Naive thymus-derived CD4-positive, alpha-beta T cell (primary cell): ENCODE data around the gene GNG10. TPM values are rescaled to one million over a fixed set of nuclear protein-coding genes. Genes with fewer than 3 reads are reported as not detected.

Source experiments
- ATAC-seq: fragments of 150-1000 bp; cut with Tn5 transposase; 2 replicates; pipeline ENCODE4 v1.10.0; 2021; ENCODE audit warnings: mild to moderate bottlenecking, moderate library complexity
- CTCF ChIA-PET: fragments of 350-600 bp; sonication (Branson Sonifier 250); formaldehyde crosslinking; loops from one replicate; lab custom pipeline; 2021; ENCODE audit warnings: antibody characterized with exemption; lab: Charles Lee
- POLR2A ChIA-PET: fragments of 350-600 bp; sonication (Branson Sonifier 250); formaldehyde crosslinking; loops from one replicate; lab custom pipeline; 2021; ENCODE audit warnings: antibody characterized with exemption, inconsistent platforms; lab: Charles Lee
- DNase-seq, 9 donors: peaks; one replicate each; pipeline versions ENCODE4 v3.0.0 to v3.0.0-alpha.2; 2020 to 2022; ENCODE audit warnings: mixed read lengths in 1 of 9
- H3K27ac ChIP-seq: one replicate; pipeline ENCODE4 v1.7.0; 2013; ENCODE audit warnings: mild to moderate bottlenecking, low read depth, low read length, moderate library complexity
- H3K27me3 ChIP-seq, 2 donors: one replicate each; pipeline ENCODE4 v1.7.0; 2013; ENCODE audit warnings: low read length in 2 of 2, mild to moderate bottlenecking in 2 of 2, moderate library complexity in 2 of 2; ENCODE audit not compliant: control insufficient read depth in 2 of 2, insufficient read depth in 2 of 2
- H3K36me3 ChIP-seq, 3 experiments: 1 replicate in 2 of 3; 2 replicates in 1 of 3; pipeline ENCODE4 v1.7.0; 2013; ENCODE audit warnings: low read length in 3 of 3, mild to moderate bottlenecking in 3 of 3, moderate library complexity in 1 of 3; ENCODE audit not compliant: insufficient read depth in 3 of 3, control insufficient read depth in 2 of 3
- H3K4me1 ChIP-seq, 2 donors: one replicate each; pipeline ENCODE4 v1.7.0; 2013; ENCODE audit warnings: low read length in 2 of 2, mild to moderate bottlenecking in 2 of 2, moderate library complexity in 1 of 2; ENCODE audit not compliant: control insufficient read depth in 2 of 2, insufficient read depth in 2 of 2
- H3K4me3 ChIP-seq: 2 replicates; pipeline ENCODE4 v1.7.0; 2013; ENCODE audit warnings: mild to moderate bottlenecking, low read length
- H3K9me3 ChIP-seq, 3 experiments: 1 replicate in 2 of 3; 2 replicates in 1 of 3; pipeline ENCODE4 v1.7.0; 2013; ENCODE audit warnings: low read length in 3 of 3; ENCODE audit not compliant: control insufficient read depth in 2 of 3
- H3K27ac Mint-ChIP-seq, 9 donors: one replicate each; pipeline ENCODE4 v1.8.0; 2020 to 2022; ENCODE audit warnings: mixed read lengths in 9 of 9, mild to moderate bottlenecking in 8 of 9, moderate library complexity in 5 of 9, inconsistent platforms in 2 of 9
- H3K27me3 Mint-ChIP-seq, 5 donors: one replicate each; pipeline ENCODE4 v1.8.0; 2021 to 2022; ENCODE audit warnings: mixed read lengths in 5 of 5, mild to moderate bottlenecking in 1 of 5
- H3K36me3 Mint-ChIP-seq, 5 donors: one replicate each; pipeline ENCODE4 v1.8.0; 2020 to 2022; ENCODE audit warnings: mixed read lengths in 5 of 5, mild to moderate bottlenecking in 3 of 5, inconsistent platforms in 1 of 5
- H3K4me1 Mint-ChIP-seq, 7 donors: one replicate each; pipeline ENCODE4 v1.8.0; 2020 to 2022; ENCODE audit warnings: mixed read lengths in 7 of 7, mild to moderate bottlenecking in 3 of 7, inconsistent platforms in 1 of 7
- H3K4me3 Mint-ChIP-seq, 10 donors: one replicate each; pipeline ENCODE4 v1.8.0; 2020 to 2022; ENCODE audit warnings: mild to moderate bottlenecking in 10 of 10, mixed read lengths in 10 of 10, moderate library complexity in 6 of 10, inconsistent platforms in 2 of 10
- H3K9me3 Mint-ChIP-seq, 11 donors: one replicate each; pipeline ENCODE4 v1.8.0; 2020 to 2022; ENCODE audit warnings: mixed read lengths in 11 of 11, mild to moderate bottlenecking in 4 of 11, inconsistent platforms in 1 of 11, moderate library complexity in 1 of 11
- intact Hi-C, 2 donors: fragments of 100-400 bp; cut with micrococcal nuclease; formaldehyde crosslinking; loops; one replicate each; pipeline ENCODE4 v1.15.1; 2023
- polyA plus RNA-seq, 2 donors: library from polyadenylated mRNA; unstranded; fragments of 300-500 nt; fragmentation: Illumina TruSeq; gene quantifications; one replicate each; pipeline ENCODE4 v1.2.3, GENCODE V29; 2021
- total RNA-seq, 6 experiments: library from RNA in 5 of 6; stranded (reverse) in 5 of 6; gene quantifications; 1 replicate in 5 of 6; 2 replicates in 1 of 6; pipeline ENCODE4 v1.2.3 and lab custom pipeline; 2021 to 2026

GNG10 gene
- total and polyA plus RNA-seq, 7 experiments from 2014 or later = 5.3 to 26.8 (median 13.1) TPM

DNA sequence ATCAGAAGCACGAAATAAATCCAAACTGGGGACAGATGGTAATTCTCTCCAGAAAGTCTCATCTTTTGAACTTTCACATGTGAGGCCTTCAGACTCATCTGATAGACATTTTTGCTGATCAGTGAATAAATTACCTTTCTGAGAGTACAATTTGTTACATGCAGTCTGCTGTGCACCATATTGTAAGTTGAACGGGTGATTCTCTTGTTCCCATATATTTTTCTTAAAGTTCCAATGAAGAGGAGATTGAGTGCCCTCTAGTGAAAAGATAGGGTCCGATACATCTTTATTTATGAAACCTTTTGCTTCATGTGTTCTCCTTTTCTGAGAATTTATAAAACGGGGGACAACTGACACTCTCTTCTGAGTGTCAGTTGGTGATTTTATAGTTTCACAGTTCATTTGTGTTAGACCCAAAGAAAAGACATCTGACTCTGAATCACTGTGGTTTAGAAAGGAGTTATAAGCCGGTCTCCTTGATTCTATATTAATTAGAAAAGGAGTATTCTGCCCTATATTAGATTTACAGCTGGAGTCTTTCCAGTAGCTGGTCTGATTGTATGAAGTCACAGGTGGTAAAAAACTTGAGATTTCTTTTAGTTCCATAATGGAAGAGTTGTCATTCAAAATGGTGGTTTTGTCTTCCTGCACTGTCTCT is 30.4 kb downstream of the GNG10 start:
- H3K4me1 Mint-ChIP-seq = peaks cover 0 to 5% (median 0%) of the 10 kb centered on the region in 7 donors
- peaks cover 0 to 3% (median 0%) of the 10 kb centered on the region in 11 donors for H3K9me3 Mint-ChIP-seq
- H3K9me3 ChIP-seq = no peaks in the 10 kb centered on the region
- peaks cover 0 to 19% (median 5%) of the 10 kb centered on the region in 5 donors for H3K36me3 Mint-ChIP-seq
- ATAC-seq = no peak
- H3K4me1 ChIP-seq = no peaks in the 10 kb centered on the region
- CTCF ChIA-PET = interaction anchor here (0.6 to 1.9 kb wide), 5 partner anchors 12 to 96 kb away, joined by 3 to 16 read pairs (median 4); partner anchors contain the start of gene PTGR1
- peak in 5 of 9 donors; percentile 8 to 34 (median 11) for DNase-seq
- no peak overlapping the region for H3K27ac Mint-ChIP-seq
- intact Hi-C loops = loop anchor here (1.0 kb wide), 5 partner anchors 30 to 382 kb away; partner anchors contain the start of gene DNAJC25 (in 2 of the 2)
- POLR2A ChIA-PET = no interaction called here
- H3K27me3 ChIP-seq = no peaks in the 10 kb centered on the region
- no peak overlapping the region for H3K27ac ChIP-seq
- H3K27me3 Mint-ChIP-seq = no peaks in the 10 kb centered on the region
- H3K36me3 ChIP-seq = no peaks in the 10 kb centered on the region
- H3K4me3 Mint-ChIP-seq = no peak overlapping the region
- no peak overlapping the region for H3K4me3 ChIP-seq

DNA sequence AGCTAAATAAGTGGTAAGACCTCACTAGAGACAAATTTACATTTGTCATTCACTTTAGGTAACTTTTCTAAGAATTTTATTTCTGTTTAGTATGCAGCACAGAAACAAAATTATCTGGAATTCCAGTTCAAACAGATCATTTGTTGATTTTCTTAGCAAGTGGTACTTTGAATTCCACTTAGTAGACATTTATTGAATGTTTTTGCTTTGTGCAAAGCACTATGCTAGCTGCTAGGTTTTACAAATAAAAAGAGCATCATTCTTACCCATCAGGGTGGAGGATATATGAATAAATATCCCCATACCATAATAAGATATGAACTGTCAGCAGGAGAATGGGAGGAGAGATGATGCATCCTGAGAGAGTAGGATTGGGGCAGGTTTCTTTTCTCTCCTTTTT is 35.4 kb downstream of the GNG10 start:
- Histone ChIP-seq H3K36me3 (no peaks in the 10 kb centered on the region), H3K4me3 (no peak overlapping the region), H3K27me3 (no peaks in the 10 kb centered on the region), H3K4me1 (no peaks in the 10 kb centered on the region), H3K9me3 (no peaks in the 10 kb centered on the region), H3K27ac (no peak overlapping the region)
- peaks cover 0 to 31% (median 17%) of the 10 kb centered on the region in 5 donors for H3K36me3 Mint-ChIP-seq
- ChIA-PET POLR2A (no interaction called here), CTCF (interaction anchor here (0.6 kb wide), 1 partner anchor 109 kb away, joined by 3 read pairs; no protein-coding TSS in a partner anchor)
- no peak overlapping the region for H3K27ac Mint-ChIP-seq
- intact Hi-C loops = no loop called here
- ATAC-seq (no peak), DNase-seq (no peak)
- H3K9me3 Mint-ChIP-seq = peaks cover 0 to 3% (median 0%) of the 10 kb centered on the region in 11 donors
- no peaks in the 10 kb centered on the region for H3K27me3 Mint-ChIP-seq
- peaks cover 6 to 11% (median 9%) of the 10 kb centered on the region in 7 donors for H3K4me1 Mint-ChIP-seq
- H3K4me3 Mint-ChIP-seq = no peak overlapping the region

DNA sequence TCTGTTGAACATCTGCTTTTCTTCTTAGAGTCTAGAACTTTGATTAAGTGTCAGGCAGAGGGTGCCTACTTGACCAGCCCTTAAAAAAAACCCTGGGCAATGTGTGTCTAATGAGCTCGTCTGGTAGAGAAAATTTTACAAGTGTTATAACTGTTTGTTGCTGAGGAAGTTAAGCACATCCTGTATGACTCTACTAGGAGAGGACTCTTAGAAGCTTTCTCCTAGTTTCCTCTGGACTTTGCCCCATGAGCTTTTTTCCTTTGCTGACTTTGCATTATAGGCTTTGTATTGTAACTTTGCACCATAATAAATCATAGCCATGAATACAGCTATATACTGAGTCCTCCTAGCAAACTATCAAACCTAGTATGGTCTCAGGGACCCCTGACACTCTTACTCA is 39.4 kb downstream of the GNG10 start:
- Histone ChIP-seq H3K4me3 (no peak overlapping the region), H3K27ac (no peak overlapping the region), H3K27me3 (no peaks in the 10 kb centered on the region), H3K36me3 (no peaks in the 10 kb centered on the region), H3K4me1 (no peaks in the 10 kb centered on the region), H3K9me3 (no peaks in the 10 kb centered on the region)
- peaks cover 0 to 28% (median 17%) of the 10 kb centered on the region in 5 donors for H3K36me3 Mint-ChIP-seq
- intact Hi-C loops = no loop called here
- DNase-seq = no peak
- POLR2A ChIA-PET = no interaction called here
- ATAC-seq = no peak
- CTCF ChIA-PET = interaction anchor here (3.0 kb wide), 1 partner anchor 103 kb away, joined by 7 read pairs; no protein-coding TSS in a partner anchor
- peaks cover 0 to 3% (median 0%) of the 10 kb centered on the region in 11 donors for H3K9me3 Mint-ChIP-seq
- H3K4me3 Mint-ChIP-seq = no peak overlapping the region
- peak overlapping the region in 1 of 9 donors; percentile 15 for H3K27ac Mint-ChIP-seq
- H3K4me1 Mint-ChIP-seq = peaks cover 6 to 11% (median 9%) of the 10 kb centered on the region in 7 donors
- H3K27me3 Mint-ChIP-seq = no peaks in the 10 kb centered on the region

DNA sequence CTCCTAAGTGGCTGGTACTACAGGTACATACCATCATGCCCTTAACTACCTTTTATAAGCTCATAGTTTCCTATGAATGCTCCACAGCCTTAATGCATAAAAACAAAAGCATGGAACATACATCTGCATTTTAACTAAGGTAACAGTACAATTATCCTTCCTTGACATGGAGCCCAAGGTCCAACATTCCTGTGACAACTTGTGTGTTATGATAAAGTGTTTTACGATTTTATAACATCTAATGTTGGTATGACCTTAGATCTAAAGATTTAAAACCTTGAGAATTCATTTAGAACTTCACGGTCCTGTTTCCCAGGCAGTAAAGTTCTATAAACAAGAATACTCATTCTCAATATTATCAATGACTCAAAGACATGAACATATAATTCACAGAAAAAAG is 43.1 kb downstream of the GNG10 start:
- CTCF ChIA-PET = no interaction called here

DNA sequence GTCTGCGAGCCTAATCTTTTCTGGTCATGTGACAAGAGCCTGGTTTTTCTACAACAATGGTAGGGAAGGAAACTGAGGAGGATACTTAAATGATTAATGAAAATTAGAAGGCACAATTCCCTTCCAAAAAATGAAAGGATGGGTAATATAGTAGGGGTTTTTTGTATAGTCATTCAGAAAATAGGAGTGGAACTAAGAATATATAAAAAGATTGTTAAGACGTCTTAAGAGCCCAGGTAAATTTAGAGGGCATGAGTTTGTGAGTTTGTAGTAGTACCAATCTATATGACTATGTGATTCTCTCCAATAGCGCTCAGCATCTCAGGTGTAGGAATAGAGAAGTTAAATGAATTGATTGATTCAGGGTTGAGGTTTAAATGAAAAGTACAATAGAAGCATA is 50.1 kb downstream of the GNG10 start:
- Histone ChIP-seq H3K36me3 (no peaks in the 10 kb centered on the region), H3K4me1 (no peaks in the 10 kb centered on the region), H3K27me3 (no peaks in the 10 kb centered on the region), H3K4me3 (no peak overlapping the region), H3K9me3 (no peaks in the 10 kb centered on the region), H3K27ac (no peak overlapping the region)
- H3K4me3 Mint-ChIP-seq = no peak overlapping the region
- no peaks in the 10 kb centered on the region for H3K36me3 Mint-ChIP-seq
- ChIA-PET CTCF (no interaction called here), POLR2A (no interaction called here)
- intact Hi-C loops = no loop called here
- H3K4me1 Mint-ChIP-seq = no peaks in the 10 kb centered on the region
- DNase-seq (no peak), ATAC-seq (no peak)
- H3K27ac Mint-ChIP-seq = no peak overlapping the region
- no peaks in the 10 kb centered on the region for H3K27me3 Mint-ChIP-seq
- H3K9me3 Mint-ChIP-seq = no peaks in the 10 kb centered on the region

More for the DNA sequence above, 43.1 kb downstream of the GNG10 start:
- Histone ChIP-seq H3K4me3 (no peak overlapping the region), H3K27ac (no peak overlapping the region), H3K4me1 (no peaks in the 10 kb centered on the region), H3K36me3 (no peaks in the 10 kb centered on the region), H3K9me3 (no peaks in the 10 kb centered on the region), H3K27me3 (no peaks in the 10 kb centered on the region)
- H3K27me3 Mint-ChIP-seq = no peaks in the 10 kb centered on the region
- no peak overlapping the region for H3K4me3 Mint-ChIP-seq
- no peak for ATAC-seq
- intact Hi-C loops = no loop called here
- no peak for DNase-seq
- POLR2A ChIA-PET = no interaction called here
- H3K9me3 Mint-ChIP-seq = no peaks in the 10 kb centered on the region
- H3K27ac Mint-ChIP-seq = no peak overlapping the region
- H3K36me3 Mint-ChIP-seq = peaks cover 0 to 9% (median 2%) of the 10 kb centered on the region in 5 donors
- peaks cover 3 to 9% (median 8%) of the 10 kb centered on the region in 7 donors for H3K4me1 Mint-ChIP-seq

DNA sequence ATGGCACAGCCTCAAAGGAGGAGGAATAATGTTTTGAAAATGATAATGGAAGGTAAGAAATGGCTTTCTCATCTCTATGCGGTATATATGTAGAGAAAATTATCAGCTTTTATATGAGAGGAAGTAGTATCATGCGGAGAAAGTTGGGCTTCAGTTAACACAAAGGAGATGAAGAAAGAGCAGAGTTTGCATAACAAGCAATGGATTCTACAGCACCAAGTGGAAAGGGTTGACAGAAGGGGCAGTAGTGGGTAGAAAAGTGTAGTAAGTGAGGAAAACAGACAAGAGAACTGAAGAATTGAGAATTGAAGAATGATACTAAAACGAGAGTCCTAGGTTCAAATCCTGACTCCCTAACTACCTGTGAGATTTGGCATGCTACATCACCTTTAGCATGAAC is 51.0 kb downstream of the GNG10 start:
- no peak overlapping the region for H3K27ac ChIP-seq
- H3K27me3 Mint-ChIP-seq = no peaks in the 10 kb centered on the region
- intact Hi-C loops = no loop called here
- DNase-seq = no peak
- H3K27me3 ChIP-seq = no peaks in the 10 kb centered on the region
- no peak overlapping the region for H3K4me3 ChIP-seq
- ATAC-seq = no peak
- no peaks in the 10 kb centered on the region for H3K4me1 Mint-ChIP-seq
- no peaks in the 10 kb centered on the region for H3K9me3 Mint-ChIP-seq
- no peak overlapping the region for H3K27ac Mint-ChIP-seq
- H3K36me3 ChIP-seq = no peaks in the 10 kb centered on the region
- H3K4me1 ChIP-seq = no peaks in the 10 kb centered on the region
- no peak overlapping the region for H3K4me3 Mint-ChIP-seq
- CTCF ChIA-PET = no interaction called here
- no peaks in the 10 kb centered on the region for H3K9me3 ChIP-seq
- H3K36me3 Mint-ChIP-seq = peaks cover 0 to 2% (median 0%) of the 10 kb centered on the region in 5 donors
- POLR2A ChIA-PET = interaction anchor here (0.5 kb wide), 1 partner anchor 507 kb away, joined by 3 read pairs; no protein-coding TSS in a partner anchor

DNA sequence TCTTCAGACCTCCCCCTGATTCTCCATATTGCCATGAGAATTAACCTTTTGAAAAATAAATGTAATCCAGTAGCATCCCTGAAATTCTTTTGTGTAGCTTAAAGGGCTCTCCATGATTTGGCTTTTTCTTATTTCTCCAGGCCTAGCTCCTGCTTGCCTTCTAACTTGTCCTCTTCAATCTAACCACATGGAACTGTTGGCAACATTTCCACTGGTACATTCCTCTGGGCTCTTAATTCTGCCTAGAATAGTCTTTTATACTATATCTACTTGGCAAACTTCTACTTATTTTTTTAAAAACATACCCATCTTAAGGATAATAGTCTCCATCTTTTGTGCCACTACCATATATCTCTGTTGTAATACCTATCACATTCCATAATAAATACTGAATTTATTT is 54.1 kb downstream of the GNG10 start:
- Mint-ChIP-seq H3K27ac (no peak overlapping the region), H3K4me3 (no peak overlapping the region), H3K4me1 (peaks cover 0 to 1% (median 0%) of the 10 kb centered on the region in 7 donors), H3K36me3 (peaks cover 0 to 2% (median 0%) of the 10 kb centered on the region in 5 donors), H3K27me3 (no peaks in the 10 kb centered on the region), H3K9me3 (no peaks in the 10 kb centered on the region)
- no peak overlapping the region for H3K4me3 ChIP-seq
- ChIA-PET CTCF (no interaction called here), POLR2A (no interaction called here)
- intact Hi-C loops = no loop called here
- no peaks in the 10 kb centered on the region for H3K9me3 ChIP-seq
- no peaks in the 10 kb centered on the region for H3K36me3 ChIP-seq
- no peak for DNase-seq
- no peak overlapping the region for H3K27ac ChIP-seq
- H3K4me1 ChIP-seq = no peaks in the 10 kb centered on the region
- ATAC-seq = no peak
- no peaks in the 10 kb centered on the region for H3K27me3 ChIP-seq
